Muscle of leg (tissue), 11 donors: ENCODE measurements around the gene KPNA6. TPM values are rescaled to one million over a fixed set of nuclear protein-coding genes. Genes with fewer than 3 reads are reported as not detected.

Experiments used
- DNase-seq: peaks from one replicate; pipeline ENCODE4 v3.0.0; 2013
- H3K27ac ChIP-seq: one replicate; pipeline ENCODE4 v1.5.1; 2013; ENCODE audit warnings: mild to moderate bottlenecking, low read length, control low read depth
- H3K27me3 ChIP-seq: one replicate; pipeline ENCODE4 v1.6.1; 2013; ENCODE audit warnings: low read length; ENCODE audit not compliant: control insufficient read depth, insufficient read depth
- H3K36me3 ChIP-seq: one replicate; pipeline ENCODE4 v1.6.1; 2013; ENCODE audit warnings: low read length; ENCODE audit not compliant: control insufficient read depth, insufficient read depth
- H3K4me1 ChIP-seq: one replicate; pipeline ENCODE4 v1.6.1; 2013; ENCODE audit warnings: low read length; ENCODE audit not compliant: control insufficient read depth, insufficient read depth
- H3K4me3 ChIP-seq: one replicate; pipeline ENCODE4 v1.5.1; 2013; ENCODE audit warnings: low read length, control low read depth
- H3K9me3 ChIP-seq: replicated peaks from 2 replicates; pipeline ENCODE4 v1.6.1; 2013; ENCODE audit warnings: low read depth, low read length; ENCODE audit not compliant: control insufficient read depth
- WGBS: methylation state at CpG from one replicate; pipeline ENCODE4 v1.1.5; 2013; ENCODE audit warnings: missing lambda C conversion rate; ENCODE audit not compliant: insufficient coverage; 5-methylcytosine and 5-hydroxymethylcytosine counted together
- polyA plus RNA-seq, 8 donors: library from polyadenylated mRNA; unstranded; fragments of 120-200 nt; gene quantifications; one replicate each; pipeline versions ENCODE4 v1.2.1 to v1.2.3, GENCODE V29; 2013; ENCODE audit warnings: inconsistent platforms in 1 of 8, low replicate concordance in 1 of 8; ENCODE audit not compliant: insufficient read length in 8 of 8, insufficient read depth in 1 of 8
- total RNA-seq: library from RNA; stranded (reverse); fragments of 120-200 nt; gene quantifications from one replicate; pipeline ENCODE4 v1.2.4, GENCODE V29; 2013

KPNA6 gene
- total and polyA plus RNA-seq, 9 donors = 19.7 to 28.3 (median 23.9) TPM

DNA sequence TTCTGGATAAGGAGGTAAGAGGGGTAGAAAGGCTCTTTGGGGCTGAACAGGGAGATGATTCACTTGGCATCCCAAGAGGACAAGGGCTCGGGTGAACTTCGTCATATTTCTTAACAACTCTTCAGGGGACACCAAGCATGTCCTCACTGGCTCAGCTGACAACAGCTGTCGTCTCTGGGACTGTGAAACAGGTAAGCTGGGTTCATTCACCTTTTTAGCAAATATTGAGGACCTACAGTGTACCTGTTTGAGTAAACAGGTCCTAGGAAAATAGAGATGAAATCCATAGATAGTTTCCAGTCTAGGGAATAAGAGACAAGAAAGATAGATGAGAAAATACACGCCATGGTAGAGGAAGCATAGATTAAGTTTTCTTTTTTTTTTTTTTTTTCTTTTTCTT, 116.4 kb downstream of the KPNA6 start:
- Histone ChIP-seq H3K9me3 (no peaks in the 10 kb centered on the region), H3K27me3 (no peaks in the 10 kb centered on the region), H3K36me3 (peaks cover 60% of the 10 kb centered on the region), H3K27ac (no peak overlapping the region), H3K4me3 (no peak overlapping the region), H3K4me1 (peaks cover 23% of the 10 kb centered on the region)
- DNase-seq = no peak
- 100% methylated on average over 2 of the region's 4 CpGs for WGBS

Other genes with a start within 250 kb of the KPNA6 start
- 260 TPM for gene PTP4A2, start 169.7 kb upstream of the KPNA6 start, total RNA-seq
- 100 to 1,000 TPM; 147 to 234 (median 202) TPM for gene PTP4A2, start 169.7 kb upstream of the KPNA6 start, polyA plus RNA-seq
- gene KHDRBS1, start 94.2 kb upstream of the KPNA6 start, total RNA-seq = 60.7 TPM
- 100 to 1,000 TPM; 125 to 173 (median 146) TPM for gene KHDRBS1, start 94.2 kb upstream of the KPNA6 start, polyA plus RNA-seq
- 4.1 TPM for gene TMEM39B, start 35.1 kb upstream of the KPNA6 start, total RNA-seq
- 10 to 100 TPM; 11.8 to 18.0 (median 14.5) TPM for gene TMEM39B, start 35.1 kb upstream of the KPNA6 start, polyA plus RNA-seq
- gene TXLNA, start 71.6 kb downstream of the KPNA6 start, total RNA-seq = 32.8 TPM
- 10 to 100 TPM; 30.5 to 46.2 (median 34.5) TPM for gene TXLNA, start 71.6 kb downstream of the KPNA6 start, polyA plus RNA-seq
- gene CCDC28B, start 92.5 kb downstream of the KPNA6 start, total RNA-seq = 63.7 TPM
- 10 to 100 TPM; 31.9 to 70.0 (median 44.5) TPM for gene CCDC28B, start 92.5 kb downstream of the KPNA6 start, polyA plus RNA-seq
- 2.5 TPM for gene IQCC, start 97.6 kb downstream of the KPNA6 start, total RNA-seq
- 1 to 10 TPM; 2.4 to 3.9 (median 3.1) TPM for gene IQCC, start 97.6 kb downstream of the KPNA6 start, polyA plus RNA-seq
- not detected for gene DCDC2B, start 101.0 kb downstream of the KPNA6 start, total RNA-seq
- gene DCDC2B, start 101.0 kb downstream of the KPNA6 start, polyA plus RNA-seq = 1 to 10 TPM in 1 of 8 donors, under 1 TPM in 7; 0.15 to 1.1 (median 0.34) TPM
- gene TMEM234, start 114.3 kb downstream of the KPNA6 start, total RNA-seq = 8.7 TPM
- gene TMEM234, start 114.3 kb downstream of the KPNA6 start, polyA plus RNA-seq = 10 to 100 TPM in 5 of 8 donors, 1 to 10 TPM in 3; 7.8 to 11.9 (median 10.1) TPM
- gene EIF3I, start 114.4 kb downstream of the KPNA6 start, total RNA-seq = 183 TPM
- 100 to 1,000 TPM; 159 to 179 (median 175) TPM for gene EIF3I, start 114.4 kb downstream of the KPNA6 start, polyA plus RNA-seq
- 2.5 TPM for gene FAM167B, start 139.2 kb downstream of the KPNA6 start, total RNA-seq
- 1 to 10 TPM; 4.3 to 5.6 (median 4.7) TPM for gene FAM167B, start 139.2 kb downstream of the KPNA6 start, polyA plus RNA-seq
- 0.62 TPM for gene LCK, start 143.2 kb downstream of the KPNA6 start, total RNA-seq
- 1 to 10 TPM in 2 of 8 donors, under 1 TPM in 6; 0.34 to 1.3 (median 0.77) TPM for gene LCK, start 143.2 kb downstream of the KPNA6 start, polyA plus RNA-seq
- gene HDAC1, start 184.0 kb downstream of the KPNA6 start, total RNA-seq = 31.2 TPM
- 10 to 100 TPM; 29.2 to 46.5 (median 41.2) TPM for gene HDAC1, start 184.0 kb downstream of the KPNA6 start, polyA plus RNA-seq
- 50.1 TPM for gene MARCKSL1, start 228.2 kb downstream of the KPNA6 start, total RNA-seq
- 100 to 1,000 TPM; 147 to 210 (median 175) TPM for gene MARCKSL1, start 228.2 kb downstream of the KPNA6 start, polyA plus RNA-seq